Pancreas (tissue), 10 donors: ENCODE results near the gene TMEM135. TPM values are rescaled to one million over a fixed set of nuclear protein-coding genes. Genes with fewer than 3 reads are reported as not detected.

ENCODE experiments used
- ATAC-seq, 4 donors: fragments of 200-7000 bp; cut with Tn5 transposase; one replicate each; pipeline versions ENCODE4 v1.8.0 to v1.9.1; 2020; ENCODE audit warnings: mild to moderate bottlenecking in 4 of 4, moderate library complexity in 4 of 4
- DNase-seq, 6 donors: peaks; one replicate each; pipeline ENCODE4 v3.0.0-alpha.2; 2020
- FAIRE-seq: peaks from 2 replicates; lab custom pipeline; 2012; peaks lifted over from hg19 to GRCh38; lab: Jason Lieb, UNC
- H3K27ac ChIP-seq, 4 donors: fragments of 200-600 bp; sonication (generic); 1 replicate in 3 of 4; 2 replicates in 1 of 4; pipeline versions ENCODE4 v1.5.0 to v1.8.0; 2020
- H3K27me3 ChIP-seq, 4 donors: fragments of 200-600 bp; one replicate each; pipeline ENCODE4 v1.8.0; 2021
- H3K36me3 ChIP-seq, 3 donors: fragments of 200-600 bp; sonication (generic) in 1 of 3; one replicate each; pipeline versions ENCODE4 v1.5.0 to v1.8.0; 2020 to 2021
- H3K4me1 ChIP-seq, 3 donors: fragments of 200-600 bp; one replicate each; pipeline ENCODE4 v1.8.0; 2021
- H3K4me3 ChIP-seq, 4 donors: fragments of 200-600 bp; sonication (generic) in 2 of 4; one replicate each; pipeline versions ENCODE4 v1.5.0 to v1.8.0; 2020 to 2021
- H3K9me3 ChIP-seq, 4 donors: fragments of 200-600 bp; one replicate each; pipeline ENCODE4 v1.8.0; 2021
- WGBS, 2 donors: extraction: QIAGEN DNeasy Blood & Tissue Kit; methylation state at CpG; one replicate each; pipeline ENCODE4 v1.1.7; 2013; 5-methylcytosine and 5-hydroxymethylcytosine counted together
- intact Hi-C, 3 donors: fragments of 100-400 bp; cut with DNase I; formaldehyde crosslinking; loops; one replicate each; pipeline versions ENCODE4 v1.11.1 to v1.14.2; 2022
- polyA plus RNA-seq, 2 donors: library from polyadenylated mRNA; stranded (reverse); fragments of 200-250 nt; gene quantifications; one replicate each; pipeline ENCODE4 v1.2.3, GENCODE V29; 2013
- total RNA-seq, 6 donors: library from RNA; stranded (reverse); fragmentation: NEBNext Ultra II Directional in 4 of 6; extraction: Animal tissue kit (Norgen Biotek cat#: 25700) in 4 of 6; gene quantifications; one replicate each; pipeline versions ENCODE4 v1.2.1 to v1.2.4, GENCODE V29; 2021 to 2023
- TF ChIP-seq, protein P1 (sequence below), 4 donors: fragments of 200-600 bp; sonication (generic) in 3 of 4; IDR thresholded peaks; one replicate each; pipeline versions ENCODE4 v1.5.0 to v1.8.0; 2021; ENCODE audit warnings: antibody characterized with exemption in 4 of 4
- donor health status: healthy with polysubstance abuse.
- donor health status: DM: no; HTN: no; CAD: no; lungs with moderate emphysema.
- donor health status: DM: no; HTN: no; CAD: no.
- donor health status: control.
- donor health status: control.
- donor health status: Bipolar disorder and iron deficiency.
- donor health status: DM: yes; HTN: yes; CAD: no.
- donor health status: DM: no; HTN: no; CAD: no.
- donor health status: DM: no; HTN: no; CAD: no.
- donor health status: DM: yes; HTN: yes; CAD: no.

Gene TMEM135
- total and polyA plus RNA-seq, 8 donors: 2.6 to 10.1 (median 8.0) TPM

DNA sequence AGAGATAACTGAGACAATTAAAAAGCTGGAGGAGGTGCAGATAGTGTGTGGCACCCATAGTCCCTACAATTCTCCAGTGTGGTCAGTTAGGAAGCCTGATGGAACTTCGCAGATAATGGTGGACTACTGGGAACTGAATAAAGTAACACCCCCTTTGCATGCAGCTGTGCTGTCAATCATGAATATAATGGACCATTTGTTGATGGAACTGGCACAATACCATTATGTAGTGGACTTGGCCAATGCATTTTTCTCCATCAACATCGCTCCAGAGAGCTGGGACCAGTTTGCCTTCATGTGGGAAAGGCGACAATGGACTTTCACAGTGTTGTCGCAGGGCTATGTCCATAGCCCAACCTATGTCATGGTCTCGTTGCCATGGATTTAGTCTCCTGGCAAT lies 324.2 kb downstream of the TMEM135 start:
- Histone ChIP-seq H3K9me3 (no peaks in the 10 kb centered on the region), H3K4me3 (no peak overlapping the region), H3K27ac (no peak overlapping the region), H3K27me3 (no peaks in the 10 kb centered on the region), H3K4me1 (no peaks in the 10 kb centered on the region), H3K36me3 (no peaks in the 10 kb centered on the region)
- no peak for ATAC-seq
- intact Hi-C loops: no loop called here
- no peak for DNase-seq
- TF ChIP-seq, protein P1, sequence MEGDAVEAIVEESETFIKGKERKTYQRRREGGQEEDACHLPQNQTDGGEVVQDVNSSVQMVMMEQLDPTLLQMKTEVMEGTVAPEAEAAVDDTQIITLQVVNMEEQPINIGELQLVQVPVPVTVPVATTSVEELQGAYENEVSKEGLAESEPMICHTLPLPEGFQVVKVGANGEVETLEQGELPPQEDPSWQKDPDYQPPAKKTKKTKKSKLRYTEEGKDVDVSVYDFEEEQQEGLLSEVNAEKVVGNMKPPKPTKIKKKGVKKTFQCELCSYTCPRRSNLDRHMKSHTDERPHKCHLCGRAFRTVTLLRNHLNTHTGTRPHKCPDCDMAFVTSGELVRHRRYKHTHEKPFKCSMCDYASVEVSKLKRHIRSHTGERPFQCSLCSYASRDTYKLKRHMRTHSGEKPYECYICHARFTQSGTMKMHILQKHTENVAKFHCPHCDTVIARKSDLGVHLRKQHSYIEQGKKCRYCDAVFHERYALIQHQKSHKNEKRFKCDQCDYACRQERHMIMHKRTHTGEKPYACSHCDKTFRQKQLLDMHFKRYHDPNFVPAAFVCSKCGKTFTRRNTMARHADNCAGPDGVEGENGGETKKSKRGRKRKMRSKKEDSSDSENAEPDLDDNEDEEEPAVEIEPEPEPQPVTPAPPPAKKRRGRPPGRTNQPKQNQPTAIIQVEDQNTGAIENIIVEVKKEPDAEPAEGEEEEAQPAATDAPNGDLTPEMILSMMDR (IDR thresholded peaks at IDR 0.05): no peak
- no peak for FAIRE-seq
- WGBS, 2 donors: 86 to 90% methylated on average over 5 of the region's 5 CpGs

DNA sequence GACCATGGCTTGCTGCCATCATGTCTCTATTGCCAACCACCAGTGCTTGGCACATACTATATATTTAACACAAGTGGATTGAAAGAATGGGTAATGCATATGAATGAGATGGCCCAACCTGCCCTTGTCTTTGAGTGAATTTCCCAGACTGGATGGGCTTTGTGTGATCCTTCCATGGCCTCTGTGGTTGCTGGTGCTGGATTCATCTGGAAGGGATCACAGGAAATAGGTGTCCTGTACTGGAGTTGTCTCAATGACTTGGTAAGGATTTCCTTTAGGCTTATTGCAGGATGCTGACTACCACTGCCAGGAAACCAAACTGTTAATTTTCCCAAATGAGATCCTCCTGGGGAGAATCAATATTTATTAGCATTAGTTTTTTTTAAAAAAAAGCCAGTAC lies 328.6 kb downstream of the TMEM135 start:
- Histone ChIP-seq H3K9me3 (no peaks in the 10 kb centered on the region), H3K27me3 (no peaks in the 10 kb centered on the region), H3K36me3 (no peaks in the 10 kb centered on the region), H3K27ac (no peak overlapping the region), H3K4me1 (no peaks in the 10 kb centered on the region), H3K4me3 (no peak overlapping the region)
- intact Hi-C loops: no loop called here
- no peak for FAIRE-seq
- no peak for ATAC-seq
- TF ChIP-seq, protein P1 (IDR thresholded peaks at IDR 0.05): no peak
- DNase-seq: no peak

DNA sequence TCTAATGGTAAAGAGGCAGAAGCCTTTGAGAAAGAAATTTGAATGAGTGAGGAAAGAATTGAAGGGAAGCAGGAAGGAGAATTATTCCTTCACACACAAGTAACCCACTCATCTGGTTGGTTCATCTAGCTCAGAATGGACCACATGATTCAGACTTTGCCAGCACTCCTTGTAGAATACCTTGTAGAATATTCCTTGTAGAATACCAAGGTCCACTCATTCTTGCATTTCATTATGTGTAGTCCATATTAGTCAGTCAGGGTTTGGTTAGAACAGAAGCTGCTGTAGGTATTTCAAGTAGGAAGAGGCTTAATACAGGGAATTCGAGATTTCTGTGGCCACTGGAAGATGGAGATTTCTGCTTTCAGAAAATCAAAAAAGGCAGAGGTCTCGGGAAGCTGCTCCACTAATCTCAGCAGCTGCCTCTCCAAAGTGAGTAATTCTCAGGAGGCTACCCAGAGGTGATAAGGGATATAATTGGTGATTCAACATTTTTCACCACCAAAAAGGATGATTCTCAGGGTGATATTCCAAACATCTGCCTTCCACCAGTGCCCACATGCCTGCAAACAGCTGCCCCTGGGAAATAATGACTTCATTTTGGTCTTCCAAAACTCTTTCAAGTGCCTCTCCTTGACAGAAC lies 329.1 kb downstream of the TMEM135 start:
- H3K27ac ChIP-seq: no peak overlapping the region
- no peak overlapping the region for H3K4me3 ChIP-seq
- no peaks in the 10 kb centered on the region for H3K36me3 ChIP-seq
- no peaks in the 10 kb centered on the region for H3K4me1 ChIP-seq
- no peaks in the 10 kb centered on the region for H3K9me3 ChIP-seq
- FAIRE-seq (no peak), ATAC-seq (no peak), DNase-seq (no peak)
- TF ChIP-seq, protein P1 (IDR thresholded peaks at IDR 0.05): no peak
- H3K27me3 ChIP-seq: no peaks in the 10 kb centered on the region
- intact Hi-C loops: no loop called here
- WGBS, 2 donors: 59 to 71% methylated on average over 2 of the region's 2 CpGs

DNA sequence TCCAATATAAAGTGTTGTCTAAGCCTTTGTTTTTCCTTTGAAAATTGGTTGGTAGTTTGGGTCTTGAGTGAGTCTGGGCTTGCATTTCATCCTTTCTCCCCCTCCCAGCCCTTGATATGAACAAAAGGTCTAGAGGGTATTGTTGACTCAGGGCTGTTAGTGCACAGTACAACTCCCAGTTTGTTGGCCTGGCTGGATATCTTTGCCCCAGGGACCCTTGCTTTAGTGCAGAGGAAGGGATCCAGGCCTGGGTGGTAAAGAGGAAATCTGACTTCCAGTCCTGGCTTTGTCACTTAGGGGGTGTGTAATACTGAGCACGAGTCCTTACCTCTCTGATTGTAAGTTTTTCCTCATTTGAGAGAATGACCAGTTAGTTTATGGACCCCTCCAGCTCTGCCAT lies 330.4 kb downstream of the TMEM135 start:
- DNase-seq (no peak), FAIRE-seq (no peak), ATAC-seq (no peak)
- H3K9me3 ChIP-seq: no peaks in the 10 kb centered on the region
- TF ChIP-seq, protein P1 (IDR thresholded peaks at IDR 0.05): no peak
- H3K36me3 ChIP-seq: no peaks in the 10 kb centered on the region
- no peaks in the 10 kb centered on the region for H3K4me1 ChIP-seq
- intact Hi-C loops: no loop called here
- H3K27ac ChIP-seq: no peak overlapping the region
- WGBS, 2 donors: 45 to 63% methylated on average over 1 of the region's 1 CpG
- no peak overlapping the region for H3K4me3 ChIP-seq
- H3K27me3 ChIP-seq: no peaks in the 10 kb centered on the region

DNA sequence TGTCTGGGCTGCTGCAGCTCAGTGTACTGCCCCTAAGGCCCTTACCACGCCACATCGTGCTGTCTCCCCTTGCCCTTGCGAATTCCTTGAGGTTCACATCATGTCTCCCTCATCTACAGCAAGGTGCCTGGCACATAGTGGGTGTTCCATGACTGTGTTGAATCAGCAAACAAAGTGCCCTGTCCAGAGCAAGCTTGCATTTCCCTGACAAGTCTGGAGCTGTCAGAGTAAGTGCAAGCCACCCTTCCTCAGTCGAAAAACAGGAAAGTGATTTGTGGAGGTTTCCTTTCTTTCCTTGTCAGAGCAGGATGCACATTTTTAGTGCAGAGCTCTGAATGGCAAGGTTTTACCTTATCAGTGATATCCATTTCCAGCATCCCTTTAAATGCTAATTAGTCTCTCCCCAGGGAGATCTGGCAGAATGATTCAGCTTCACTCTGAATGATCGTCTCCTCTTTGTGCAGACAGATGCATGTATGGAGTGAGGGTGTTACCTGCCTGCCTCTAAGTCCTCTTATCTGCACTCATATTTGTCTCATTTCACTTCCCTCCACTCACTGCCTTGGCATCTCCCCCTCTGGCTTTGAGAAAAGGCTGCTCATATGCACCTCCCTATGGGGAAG lies 331.2 kb downstream of the TMEM135 start:
- Histone ChIP-seq H3K4me1 (no peaks in the 10 kb centered on the region), H3K27me3 (no peaks in the 10 kb centered on the region), H3K27ac (no peak overlapping the region), H3K36me3 (no peaks in the 10 kb centered on the region), H3K4me3 (no peak overlapping the region), H3K9me3 (no peaks in the 10 kb centered on the region)
- ATAC-seq (no peak), FAIRE-seq (no peak), DNase-seq (no peak)
- intact Hi-C loops: no loop called here
- 60 to 67% methylated on average over 5 of the region's 5 CpGs for WGBS, 2 donors
- TF ChIP-seq, protein P1 (IDR thresholded peaks at IDR 0.05): no peak
